ENCODE measurements around the gene EXOSC9. TPM values are rescaled to one million over a fixed set of nuclear protein-coding genes. Genes with fewer than 3 reads are reported as not detected.
A peak's percentile ranks its signal among the peaks of the same experiment; 100 is the strongest.

Gene EXOSC9
- total and polyA plus RNA-seq, 2 experiments from 2014 or later, result 41.9 to 44.1 TPM

DNA sequence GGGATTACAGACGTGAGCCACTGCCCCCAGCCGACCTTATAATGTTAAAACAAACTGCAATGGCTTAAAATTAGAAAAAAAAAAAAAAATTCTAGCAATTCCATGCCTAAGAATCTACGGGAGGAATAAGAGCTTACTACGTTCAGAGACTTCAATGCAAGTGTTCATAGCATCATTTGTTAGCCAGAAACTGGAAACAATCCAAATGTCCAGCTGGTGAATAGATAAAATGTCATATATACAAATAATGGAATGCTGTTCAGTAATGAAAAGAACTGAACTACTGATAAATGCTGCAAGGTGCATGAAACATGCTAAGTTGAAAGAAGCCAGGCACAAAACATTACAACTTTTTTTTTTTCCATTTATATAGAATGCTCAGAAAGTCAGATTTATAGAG is 5.3 kb downstream of the EXOSC9 start:
- H3K36me3 ChIP-seq (ENCODE audit: low read depth), result peaks cover 81% of the 10 kb centered on the region
- peaks cover 54% of the 10 kb centered on the region for H3K79me2 ChIP-seq (ENCODE audit: insufficient read depth)
- no peak for DNase-seq
- in situ Hi-C loops (cut with MboI), result no loop called here
- no peak overlapping the region for H3K4me3 ChIP-seq
- H3K9me2 ChIP-seq (ENCODE audit: insufficient read depth), result no peaks in the 10 kb centered on the region
- H3K9me3 ChIP-seq (ENCODE audit: low read depth), result no peaks in the 10 kb centered on the region
- H3K9ac ChIP-seq, result no peak overlapping the region
- H3K27me3 ChIP-seq (replicated peaks; ENCODE audit: insufficient read depth), result no peaks in the 10 kb centered on the region
- no peak for TF ChIP-seq EZH2 (IDR thresholded peaks at IDR 0.05; ENCODE audit: insufficient read depth, poor library complexity, severe bottlenecking)
- TF ChIP-seq EZH2phosphoT487 (IDR thresholded peaks at IDR 0.05; ENCODE audit: insufficient read depth, low read depth), result no peak
- no peak overlapping the region for H2AFZ ChIP-seq
- 73 to 87% methylated on average over 4 of the region's 4 CpGs for WGBS, 2 experiments (ENCODE audit: low coverage in 1 of 2, low lambda C conversion rate in 2 of 2, missing lambda C conversion rate in 2 of 2)
- no peak overlapping the region for H3K4me2 ChIP-seq (ENCODE audit: unreplicated experiment)
- peaks cover 10% of the 10 kb centered on the region; the same call in 1 of the 2 replicates for H3F3A ChIP-seq (ENCODE audit: insufficient read depth)
- H3K4me1 ChIP-seq (ENCODE audit: insufficient read depth), result peaks cover 13% of the 10 kb centered on the region
- no peak overlapping the region for H3K27ac ChIP-seq
- H4K20me1 ChIP-seq (ENCODE audit: insufficient read depth), result no peaks in the 10 kb centered on the region

DNA sequence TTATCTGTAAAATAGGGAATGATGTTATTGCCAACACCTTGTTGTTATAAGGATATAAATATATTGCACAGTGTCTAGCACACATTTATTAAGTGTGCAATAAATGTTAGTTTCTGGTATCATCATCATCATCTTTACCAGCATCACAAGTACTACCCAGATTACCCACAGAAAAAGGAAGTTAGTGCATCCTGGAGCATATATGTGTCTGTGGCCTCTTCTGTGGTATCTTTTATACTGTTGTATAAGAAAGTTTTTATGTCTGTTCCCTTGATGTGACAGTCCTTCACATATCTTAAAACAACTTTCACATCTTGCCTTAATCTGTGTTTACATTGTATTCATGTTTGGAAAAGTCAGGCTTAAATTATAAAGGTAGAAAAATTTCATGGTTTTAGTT is 10.0 kb downstream of the EXOSC9 start:
- no peak overlapping the region for H2AFZ ChIP-seq
- TF ChIP-seq EZH2 (IDR thresholded peaks at IDR 0.05; ENCODE audit: insufficient read depth, poor library complexity, severe bottlenecking), result no peak
- no peak for TF ChIP-seq EZH2phosphoT487 (IDR thresholded peaks at IDR 0.05; ENCODE audit: insufficient read depth, low read depth)
- DNase-seq, result no peak
- H3K4me2 ChIP-seq (ENCODE audit: unreplicated experiment), result no peak overlapping the region
- H3K9ac ChIP-seq, result no peak overlapping the region
- H3K4me3 ChIP-seq, result no peak overlapping the region
- H3K27me3 ChIP-seq (replicated peaks; ENCODE audit: insufficient read depth), result no peaks in the 10 kb centered on the region
- no peaks in the 10 kb centered on the region for H3K9me2 ChIP-seq (ENCODE audit: insufficient read depth)
- H3K9me3 ChIP-seq (ENCODE audit: low read depth), result no peaks in the 10 kb centered on the region
- no peaks in the 10 kb centered on the region for H4K20me1 ChIP-seq (ENCODE audit: insufficient read depth)
- peaks cover 39% of the 10 kb centered on the region for H3F3A ChIP-seq (ENCODE audit: insufficient read depth)
- in situ Hi-C loops (cut with MboI), result no loop called here
- peaks cover 15% of the 10 kb centered on the region for H3K4me1 ChIP-seq (ENCODE audit: insufficient read depth)
- H3K27ac ChIP-seq, result no peak overlapping the region
- peaks cover 81% of the 10 kb centered on the region for H3K36me3 ChIP-seq (ENCODE audit: low read depth)
- peaks cover 43% of the 10 kb centered on the region for H3K79me2 ChIP-seq (ENCODE audit: insufficient read depth)

DNA sequence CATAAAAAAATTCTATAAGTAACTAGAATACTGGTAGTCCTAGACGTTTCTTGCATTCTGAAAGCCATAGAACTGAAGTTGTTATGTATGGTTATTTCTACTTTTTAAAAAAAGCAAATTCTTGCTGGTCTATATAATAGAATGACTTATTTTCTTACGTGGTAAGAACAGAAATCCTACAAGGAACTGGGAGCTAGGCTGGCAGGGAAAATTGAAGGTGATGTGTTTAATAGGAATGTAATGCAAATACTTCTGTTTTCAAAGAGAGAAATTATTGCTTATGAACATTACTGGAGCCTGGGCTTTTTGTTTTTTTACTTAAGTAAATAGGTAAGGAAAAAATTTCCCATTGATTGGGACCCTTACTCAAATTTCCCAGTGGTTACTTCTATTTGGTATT is 13.6 kb downstream of the EXOSC9 start:
- H3K4me2 ChIP-seq (ENCODE audit: unreplicated experiment), result no peak overlapping the region
- in situ Hi-C loops (cut with MboI), result no loop called here
- H3F3A ChIP-seq (ENCODE audit: insufficient read depth), result peaks cover 74% of the 10 kb centered on the region
- TF ChIP-seq EZH2phosphoT487 (IDR thresholded peaks at IDR 0.05; ENCODE audit: insufficient read depth, low read depth) (no peak), EZH2 (IDR thresholded peaks at IDR 0.05; ENCODE audit: insufficient read depth, poor library complexity, severe bottlenecking) (no peak)
- peaks cover 77% of the 10 kb centered on the region for H3K36me3 ChIP-seq (ENCODE audit: low read depth)
- no peaks in the 10 kb centered on the region for H3K9me3 ChIP-seq (ENCODE audit: low read depth)
- peak; percentile 45 for DNase-seq
- peaks cover 27% of the 10 kb centered on the region for H3K4me1 ChIP-seq (ENCODE audit: insufficient read depth)
- no peaks in the 10 kb centered on the region for H3K9me2 ChIP-seq (ENCODE audit: insufficient read depth)
- no peak overlapping the region; the same call in 1 of the 2 replicates for H3K4me3 ChIP-seq
- no peak overlapping the region for H3K9ac ChIP-seq
- H4K20me1 ChIP-seq (ENCODE audit: insufficient read depth), result no peaks in the 10 kb centered on the region
- H3K27me3 ChIP-seq (replicated peaks; ENCODE audit: insufficient read depth), result no peaks in the 10 kb centered on the region
- H3K27ac ChIP-seq, result 0 out of 2 replicates have a peak overlapping the region, but pooled peaks have one; percentile 18
- 65 to 72% methylated on average over 2 of the region's 2 CpGs for WGBS, 2 experiments (ENCODE audit: low coverage in 1 of 2, low lambda C conversion rate in 2 of 2, missing lambda C conversion rate in 2 of 2)
- peaks cover 61% of the 10 kb centered on the region for H3K79me2 ChIP-seq (ENCODE audit: insufficient read depth)
- no peak overlapping the region for H2AFZ ChIP-seq

DNA sequence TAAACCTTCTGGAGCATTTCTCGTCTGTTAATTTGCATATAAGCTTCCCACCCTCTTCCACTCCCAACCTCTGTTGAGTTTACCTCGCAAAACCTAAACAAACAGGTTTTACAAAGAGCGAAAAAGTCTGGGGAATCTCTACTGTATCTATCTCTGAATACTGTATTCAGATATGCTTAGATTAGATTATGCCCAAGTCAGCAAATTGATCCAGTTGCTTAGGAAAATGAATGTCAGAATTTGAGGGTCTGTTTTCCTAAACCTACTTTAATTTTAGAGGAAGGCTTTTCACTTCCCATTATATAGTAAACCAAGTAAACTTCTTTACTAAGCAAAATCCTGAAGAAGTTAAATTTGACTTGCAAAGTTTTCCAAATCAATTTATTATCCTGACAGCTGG is 15.9 kb downstream of the EXOSC9 start:
- Histone ChIP-seq H3K9me3 (ENCODE audit: low read depth) (no peaks in the 10 kb centered on the region), H3K4me2 (ENCODE audit: unreplicated experiment) (no peak overlapping the region), H3K36me3 (ENCODE audit: low read depth) (peaks cover 66% of the 10 kb centered on the region), H3K4me1 (ENCODE audit: insufficient read depth) (peaks cover 44% of the 10 kb centered on the region), H3K9ac (no peak overlapping the region), H3K79me2 (ENCODE audit: insufficient read depth) (peaks cover 82% of the 10 kb centered on the region), H3K27me3 (replicated peaks; ENCODE audit: insufficient read depth) (no peaks in the 10 kb centered on the region), H3F3A (ENCODE audit: insufficient read depth) (peaks cover 67% of the 10 kb centered on the region), H3K4me3 (no peak overlapping the region), H4K20me1 (ENCODE audit: insufficient read depth) (no peaks in the 10 kb centered on the region), H3K9me2 (ENCODE audit: insufficient read depth) (no peaks in the 10 kb centered on the region), H3K27ac (no peak overlapping the region), H2AFZ (no peak overlapping the region)
- DNase-seq, result no peak
- TF ChIP-seq EZH2phosphoT487 (IDR thresholded peaks at IDR 0.05; ENCODE audit: insufficient read depth, low read depth) (no peak), EZH2 (IDR thresholded peaks at IDR 0.05; ENCODE audit: insufficient read depth, poor library complexity, severe bottlenecking) (no peak)
- WGBS, 2 experiments (ENCODE audit: low coverage in 1 of 2, low lambda C conversion rate in 2 of 2, missing lambda C conversion rate in 2 of 2), result 97 to 100% methylated on average over 3 of the region's 3 CpGs
- in situ Hi-C loops (cut with MboI), result no loop called here

DNA sequence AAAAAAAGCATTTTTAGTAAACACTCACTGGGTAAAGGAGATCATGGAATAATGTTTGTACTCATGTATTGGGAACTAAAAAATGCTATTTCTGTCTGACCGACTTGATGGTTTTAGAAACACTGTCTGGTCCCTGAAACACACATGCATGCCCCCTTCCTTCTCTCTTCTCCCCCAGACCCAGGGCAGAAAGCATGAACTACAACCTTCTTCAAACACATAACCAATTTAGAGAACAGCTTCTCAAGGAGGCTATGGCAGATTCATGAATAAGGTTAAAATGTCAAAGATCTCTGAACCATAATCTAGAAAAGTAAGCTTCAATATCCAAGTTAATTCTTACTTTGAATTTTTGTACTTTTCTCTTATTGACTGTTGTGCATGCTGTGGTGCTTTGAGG is 16.6 kb downstream of the EXOSC9 start:
- H3K79me2 ChIP-seq (ENCODE audit: insufficient read depth), result peaks cover 83% of the 10 kb centered on the region
- H3K27ac ChIP-seq, result peak overlapping the region; percentile 1; the same call in 1 of the 2 replicates
- peaks cover 60% of the 10 kb centered on the region for H3K36me3 ChIP-seq (ENCODE audit: low read depth)

More for the DNA sequence above, 16.6 kb downstream of the EXOSC9 start:
- no peaks in the 10 kb centered on the region for H3K9me3 ChIP-seq (ENCODE audit: low read depth)
- WGBS, 2 experiments (ENCODE audit: low coverage in 1 of 2, low lambda C conversion rate in 2 of 2, missing lambda C conversion rate in 2 of 2), result 50 to 59% methylated on average over 1 of the region's 1 CpG
- no peak overlapping the region for H3K4me2 ChIP-seq (ENCODE audit: unreplicated experiment)
- no peaks in the 10 kb centered on the region for H3K27me3 ChIP-seq (replicated peaks; ENCODE audit: insufficient read depth)
- H4K20me1 ChIP-seq (ENCODE audit: insufficient read depth), result no peaks in the 10 kb centered on the region
- no peak for DNase-seq
- H3F3A ChIP-seq (ENCODE audit: insufficient read depth), result peaks cover 62% of the 10 kb centered on the region
- in situ Hi-C loops (cut with MboI), result no loop called here
- H3K9me2 ChIP-seq (ENCODE audit: insufficient read depth), result no peaks in the 10 kb centered on the region
- H2AFZ ChIP-seq, result no peak overlapping the region
- H3K4me3 ChIP-seq, result no peak overlapping the region
- peaks cover 51% of the 10 kb centered on the region for H3K4me1 ChIP-seq (ENCODE audit: insufficient read depth)
- TF ChIP-seq EZH2phosphoT487 (IDR thresholded peaks at IDR 0.05; ENCODE audit: insufficient read depth, low read depth) (no peak), EZH2 (IDR thresholded peaks at IDR 0.05; ENCODE audit: insufficient read depth, poor library complexity, severe bottlenecking) (no peak)
- H3K9ac ChIP-seq, result no peak overlapping the region

All from GM23248 (cell line).